Erythroblast (primary cell): Measurements from ENCODE around the gene SHLD1.

Experiments
- GATA1 ChIP-seq: IDR thresholded peaks from 2 replicates; pipeline ENCODE4 v1.6.1; 2011; ENCODE audit warnings: low read depth, mild to moderate bottlenecking, control low read depth, low read length, moderate library complexity
- POLR2A ChIP-seq: IDR thresholded peaks from 2 replicates; pipeline ENCODE4 v1.6.1; 2011; ENCODE audit warnings: mild to moderate bottlenecking, low read length

DNA sequence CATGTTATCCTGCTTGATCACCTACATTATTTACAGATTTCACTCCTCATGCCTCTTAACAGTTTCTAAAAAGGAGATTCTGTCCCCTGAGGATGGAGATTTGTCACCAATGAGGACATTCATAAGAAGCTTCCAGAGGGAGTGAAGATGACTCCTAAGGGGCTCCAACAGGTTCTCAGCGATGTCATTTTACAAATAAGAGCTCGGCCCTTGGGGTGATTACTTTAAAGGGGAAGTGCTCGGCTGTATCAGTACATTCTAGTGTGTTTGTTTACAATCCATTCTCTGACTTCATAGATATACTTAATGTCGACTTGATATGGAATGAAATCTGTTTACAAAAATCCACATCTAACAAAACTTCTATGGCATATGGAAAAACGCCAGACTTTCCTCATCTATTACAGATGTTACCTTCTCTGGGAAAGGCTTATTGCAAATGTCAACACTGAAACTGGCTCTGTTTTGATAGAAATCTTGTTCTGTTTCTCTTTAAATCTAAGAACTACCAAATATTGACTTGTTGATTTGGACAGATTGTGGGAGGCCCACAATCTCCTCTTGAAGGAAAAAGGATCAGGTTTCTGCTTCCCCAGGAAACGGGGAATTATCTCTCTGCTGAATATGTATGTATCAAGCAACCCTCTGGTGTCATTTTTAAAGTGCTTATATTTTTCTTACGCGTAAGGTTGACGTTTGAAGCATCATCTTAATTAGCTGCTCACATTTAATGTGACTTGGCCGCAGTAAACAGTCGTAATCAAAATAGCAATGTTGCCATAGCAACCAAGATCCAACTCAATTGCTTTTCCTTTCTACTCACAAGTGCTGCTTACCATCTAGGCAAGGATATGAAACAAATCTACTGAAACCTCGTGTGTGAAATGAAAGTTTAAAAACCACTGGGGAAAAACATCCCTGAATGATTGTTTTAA, 95.7 kb downstream of the SHLD1 start:
- TF ChIP-seq POLR2A (no peak), GATA1 (no peak)
